G401.6 (cell line): ENCODE results near the gene UPK3A.
"Not testable (repeated sequence)": the region's sequence is repeated elsewhere in the genome, so short reads cannot be mapped to it uniquely, and the experiment has no call there.

Experiments used
- FAIRE-seq: peaks from 2 replicates; lab custom pipeline; 2012; peaks lifted over from hg19 to GRCh38; lab: Jason Lieb, UNC

The UPK3A gene

GRCh38 chr22:45257941-45258340 lies 26.8 kb upstream of the UPK3A start:
- not testable (repeated sequence) for FAIRE-seq

DNA sequence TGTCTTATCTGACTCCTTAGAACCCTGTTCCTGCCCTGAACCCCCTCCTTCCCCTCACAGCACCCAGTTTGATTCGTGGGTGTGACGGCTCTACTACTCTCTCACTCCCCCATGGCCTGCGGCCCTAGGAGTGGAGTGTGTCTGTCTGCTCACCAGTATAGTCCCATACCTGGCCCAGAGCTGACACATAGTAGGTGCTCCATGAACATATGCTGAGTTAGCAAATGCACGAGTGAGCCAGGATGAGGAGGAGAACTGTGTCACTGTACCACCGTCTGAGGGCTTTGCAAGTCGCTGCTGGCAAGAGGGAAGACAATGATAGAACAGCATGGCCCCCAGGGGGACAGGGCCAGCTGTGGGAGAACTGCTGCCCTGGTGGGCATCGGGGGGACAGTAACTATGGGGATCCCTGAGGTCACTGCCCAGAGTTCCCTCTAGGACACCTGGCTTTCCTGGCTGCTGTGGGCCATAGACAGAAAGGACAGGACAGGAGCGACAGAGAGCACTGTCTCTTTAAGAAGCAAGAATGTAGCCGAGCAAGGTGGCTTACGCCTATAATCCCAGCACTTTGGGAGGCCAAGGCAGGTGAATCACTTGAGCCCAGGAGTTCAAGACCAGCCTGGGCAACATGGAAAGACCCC lies 24.9 kb upstream of the UPK3A start:
- FAIRE-seq: no peak

DNA sequence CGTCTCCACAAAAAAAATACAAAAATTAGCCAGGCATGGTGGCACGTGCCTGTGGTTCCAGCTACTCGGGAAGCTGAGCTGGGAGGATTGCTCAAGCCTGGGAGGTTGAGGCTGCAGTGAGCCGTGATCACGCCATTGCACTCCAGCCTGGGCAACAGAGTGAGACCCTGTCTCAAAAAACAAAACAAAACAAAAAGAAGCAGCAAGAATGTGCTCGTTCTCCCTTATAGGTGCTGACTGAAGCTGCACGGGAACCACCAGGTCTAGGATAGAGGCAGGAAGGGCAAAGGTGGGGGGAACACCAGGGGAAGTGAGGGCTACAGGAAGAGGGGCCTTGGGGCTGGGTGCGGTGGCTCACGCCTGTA lies 24.4 kb upstream of the UPK3A start:
- FAIRE-seq: not testable (repeated sequence)

- FAIRE-seq: no peak
These were observed 23.2 kb upstream of the UPK3A start for GRCh38 chr22:45261407-45262088.

DNA sequence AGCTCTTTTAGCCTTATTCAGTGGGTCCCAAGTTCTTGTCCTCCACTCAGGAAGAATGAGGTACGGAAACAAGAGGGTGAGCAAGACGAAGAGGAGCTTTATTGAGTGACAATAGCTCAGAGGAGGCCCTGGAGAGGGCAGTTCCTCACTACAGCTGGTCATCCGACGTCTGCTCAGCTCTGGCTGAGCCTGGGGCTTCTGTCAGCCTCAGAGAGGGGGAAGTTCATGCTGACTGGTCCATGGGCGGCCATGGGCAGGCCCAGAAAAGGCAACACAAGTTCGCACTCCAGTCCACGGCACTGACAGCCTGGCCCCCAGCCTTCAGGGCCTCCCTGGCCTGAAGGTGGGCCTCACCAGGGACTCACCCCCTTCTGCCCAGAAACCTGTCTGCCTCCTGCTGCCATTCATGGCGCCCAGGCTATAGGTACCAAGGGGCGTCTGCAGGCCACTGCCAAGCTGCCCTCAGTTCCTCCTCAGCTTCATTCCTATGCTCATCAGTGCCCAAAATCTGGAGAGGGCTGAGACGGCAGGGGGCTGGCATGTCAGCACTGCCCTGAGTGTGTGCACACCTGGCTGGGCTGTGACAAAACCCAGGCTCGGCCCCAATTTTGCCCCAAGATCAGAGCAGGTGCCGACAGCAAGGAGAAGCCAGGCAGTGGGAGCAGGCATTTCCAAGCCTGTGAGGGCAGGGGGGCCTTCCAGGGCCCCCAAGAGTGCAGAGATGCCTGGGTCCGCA lies 22.4 kb upstream of the UPK3A start:
- FAIRE-seq: no peak

GRCh38 chr22:45262931-45263462 lies 21.8 kb upstream of the UPK3A start:
- FAIRE-seq: no peak

DNA sequence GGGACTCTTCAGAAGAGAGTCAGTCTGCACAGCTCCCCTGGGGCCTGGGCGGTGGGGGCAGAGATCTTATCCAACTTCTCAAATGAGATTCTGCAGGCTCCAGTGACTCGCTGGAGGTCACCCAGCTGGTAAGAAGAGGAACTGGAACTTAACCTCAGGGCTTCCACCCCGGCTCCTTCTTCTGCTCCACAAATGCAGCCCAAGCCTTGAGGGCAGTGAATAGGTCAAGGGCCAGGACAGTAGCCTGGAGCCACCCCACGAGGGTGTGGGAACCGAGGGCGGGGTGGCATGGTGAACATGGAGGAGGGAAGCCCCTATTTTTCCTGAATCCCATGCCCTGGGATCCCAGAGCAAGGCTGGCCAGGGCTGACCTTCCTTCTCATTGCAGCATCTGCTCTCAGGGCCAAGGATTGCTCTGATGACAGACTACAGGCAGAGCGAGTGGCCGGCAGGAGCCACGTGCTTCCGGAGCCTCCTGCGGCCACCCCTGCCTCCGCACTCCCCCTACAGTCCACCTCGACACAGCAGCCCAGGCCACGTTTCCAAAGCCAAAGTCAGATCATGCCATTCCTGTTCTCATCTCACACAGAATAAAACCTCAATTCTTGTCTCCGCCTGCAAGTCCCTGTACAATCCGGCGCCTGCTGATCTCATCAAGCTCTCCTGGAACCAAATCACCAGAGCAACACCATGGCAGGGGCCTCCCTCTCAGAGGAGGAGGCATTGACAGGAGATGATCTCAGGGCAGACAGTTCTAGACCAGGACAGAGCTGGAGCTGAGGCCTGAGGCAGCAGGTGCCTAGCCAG lies 21.1 kb upstream of the UPK3A start:
- no peak for FAIRE-seq

GRCh38 chr22:45265535-45265934 lies 19.2 kb upstream of the UPK3A start:
- no peak for FAIRE-seq

GRCh38 chr22:45268167-45268957 lies 16.4 kb upstream of the UPK3A start:
- FAIRE-seq: no peak

- no peak for FAIRE-seq
These were observed 15.5 kb upstream of the UPK3A start for GRCh38 chr22:45268958-45269844.

- FAIRE-seq: no peak
These were observed 14.4 kb upstream of the UPK3A start for GRCh38 chr22:45270095-45271020.

DNA sequence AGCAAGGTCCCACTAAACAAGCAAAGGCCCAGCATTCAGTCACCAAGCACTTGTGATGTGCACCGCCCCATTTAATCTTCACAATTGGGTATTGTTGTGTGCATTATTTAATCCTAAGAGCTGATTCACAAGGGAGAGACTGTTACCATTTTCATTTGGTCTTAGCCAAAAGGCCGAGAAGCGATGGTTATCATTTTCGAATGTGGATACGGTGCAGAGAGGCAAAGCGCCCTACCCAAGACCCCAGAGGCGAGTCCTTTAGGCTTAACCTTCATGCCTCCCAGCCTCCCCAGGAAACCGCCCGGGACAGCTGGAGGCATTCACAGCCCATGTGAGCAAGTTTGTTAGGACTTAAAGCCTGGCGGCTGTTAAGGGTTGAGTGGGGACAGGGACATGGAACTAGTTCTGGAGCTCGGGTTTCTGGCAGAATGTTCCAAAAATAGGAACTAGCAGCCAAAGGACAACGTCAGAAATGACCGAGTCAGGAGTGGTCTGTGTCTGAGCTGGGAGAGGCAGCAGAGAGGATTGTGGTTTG lies 13.0 kb upstream of the UPK3A start:
- no peak for FAIRE-seq

- no peak for FAIRE-seq
These were observed 12.3 kb upstream of the UPK3A start for GRCh38 chr22:45272498-45272897.

GRCh38 chr22:45273452-45274075 lies 11.2 kb upstream of the UPK3A start:
- FAIRE-seq: no peak

GRCh38 chr22:45276507-45277105 lies 8.1 kb upstream of the UPK3A start:
- no peak for FAIRE-seq

- FAIRE-seq: not testable (repeated sequence)
These were observed 7.0 kb upstream of the UPK3A start for GRCh38 chr22:45277720-45278119.

DNA sequence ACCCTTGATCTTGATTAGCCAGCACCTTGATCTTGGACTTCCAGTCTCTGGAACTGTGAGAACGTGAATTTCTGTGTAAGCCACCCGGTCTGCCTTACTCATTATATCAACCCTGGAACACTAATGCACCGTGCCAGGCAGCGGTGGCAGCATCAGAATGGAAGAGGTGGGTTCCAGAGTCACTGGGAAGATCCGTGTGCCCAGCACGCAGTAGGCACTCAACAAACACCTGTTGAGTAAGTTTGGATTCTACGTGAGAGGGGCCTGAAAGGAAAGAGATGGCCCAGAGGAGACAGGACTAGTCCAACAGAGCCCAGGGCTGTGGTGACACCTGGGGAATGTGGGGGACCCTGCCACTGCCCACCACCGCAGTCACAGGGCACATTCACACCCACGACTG lies 6.6 kb upstream of the UPK3A start:
- no peak for FAIRE-seq

DNA sequence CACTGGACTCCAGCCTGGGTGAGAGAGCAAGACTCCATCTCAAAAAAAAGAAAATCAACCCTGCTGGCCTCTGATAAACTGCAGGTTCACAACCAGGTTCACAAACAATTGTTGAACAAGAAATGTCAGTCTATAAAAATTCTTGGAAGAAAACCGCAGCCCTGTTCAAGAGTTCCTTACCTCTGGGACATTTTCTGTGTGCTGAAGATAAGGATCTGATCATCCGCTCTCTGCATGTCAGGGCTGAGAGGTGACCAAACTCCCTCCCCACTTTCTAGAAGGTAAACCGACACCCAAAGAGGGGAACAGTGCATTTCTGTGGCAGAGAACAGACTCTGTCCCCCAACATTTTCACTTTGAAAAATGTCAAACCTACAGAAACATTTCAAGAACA lies 4.2 kb upstream of the UPK3A start:
- no peak for FAIRE-seq
